ENCODE results near the gene ETFA. TPM values are rescaled to one million over a fixed set of nuclear protein-coding genes. Genes with fewer than 3 reads are reported as not detected.

The ETFA gene
- total and polyA plus RNA-seq, 8 donors: 102 to 148 (median 130) TPM

GRCh38 chr15:76229266-76229665 lies 82.0 kb downstream of the ETFA start:
- no peaks in the 10 kb centered on the region for H3K4me1 ChIP-seq
- no peak overlapping the region for H3K4me3 ChIP-seq
- no peak for ATAC-seq
- TF ChIP-seq, protein P1, sequence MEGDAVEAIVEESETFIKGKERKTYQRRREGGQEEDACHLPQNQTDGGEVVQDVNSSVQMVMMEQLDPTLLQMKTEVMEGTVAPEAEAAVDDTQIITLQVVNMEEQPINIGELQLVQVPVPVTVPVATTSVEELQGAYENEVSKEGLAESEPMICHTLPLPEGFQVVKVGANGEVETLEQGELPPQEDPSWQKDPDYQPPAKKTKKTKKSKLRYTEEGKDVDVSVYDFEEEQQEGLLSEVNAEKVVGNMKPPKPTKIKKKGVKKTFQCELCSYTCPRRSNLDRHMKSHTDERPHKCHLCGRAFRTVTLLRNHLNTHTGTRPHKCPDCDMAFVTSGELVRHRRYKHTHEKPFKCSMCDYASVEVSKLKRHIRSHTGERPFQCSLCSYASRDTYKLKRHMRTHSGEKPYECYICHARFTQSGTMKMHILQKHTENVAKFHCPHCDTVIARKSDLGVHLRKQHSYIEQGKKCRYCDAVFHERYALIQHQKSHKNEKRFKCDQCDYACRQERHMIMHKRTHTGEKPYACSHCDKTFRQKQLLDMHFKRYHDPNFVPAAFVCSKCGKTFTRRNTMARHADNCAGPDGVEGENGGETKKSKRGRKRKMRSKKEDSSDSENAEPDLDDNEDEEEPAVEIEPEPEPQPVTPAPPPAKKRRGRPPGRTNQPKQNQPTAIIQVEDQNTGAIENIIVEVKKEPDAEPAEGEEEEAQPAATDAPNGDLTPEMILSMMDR (IDR thresholded peaks at IDR 0.05): no peak
- peaks cover 0 to 43% of the 10 kb centered on the region in 2 donors for H3K36me3 ChIP-seq
- H3K9me3 ChIP-seq: no peaks in the 10 kb centered on the region
- no peak overlapping the region for H3K27ac ChIP-seq
- intact Hi-C loops (cut with DNase I): no loop called here
- DNase-seq: no peak
- no peaks in the 10 kb centered on the region for H3K27me3 ChIP-seq

GRCh38 chr15:76223521-76223920 lies 87.7 kb downstream of the ETFA start:
- DNase-seq (no peak), ATAC-seq (no peak)
- intact Hi-C loops (cut with DNase I): no loop called here
- TF ChIP-seq, protein P1 (IDR thresholded peaks at IDR 0.05): no peak
- peaks cover 0 to 47% of the 10 kb centered on the region in 2 donors for H3K36me3 ChIP-seq
- no peak overlapping the region for H3K27ac ChIP-seq
- no peaks in the 10 kb centered on the region for H3K9me3 ChIP-seq
- no peaks in the 10 kb centered on the region for H3K4me1 ChIP-seq
- H3K27me3 ChIP-seq: no peaks in the 10 kb centered on the region
- no peak overlapping the region for H3K4me3 ChIP-seq

DNA sequence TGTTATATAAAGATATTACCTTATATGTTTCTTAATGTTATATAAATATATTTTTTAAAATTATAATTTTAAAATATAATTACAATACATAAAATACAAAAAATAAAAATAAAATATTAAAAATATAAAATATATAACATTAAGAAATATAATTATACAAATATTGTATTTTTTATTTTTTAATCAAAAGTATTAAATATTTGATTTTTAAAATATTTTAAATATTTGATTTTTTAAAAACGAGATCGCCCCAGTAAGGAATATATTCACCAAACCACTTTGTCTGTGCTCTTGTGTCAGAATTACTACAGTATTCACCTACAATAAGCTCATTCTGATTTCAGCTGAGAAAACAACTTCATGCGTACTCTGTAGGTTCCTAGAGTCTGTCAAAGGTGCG lies 89.1 kb downstream of the ETFA start:
- intact Hi-C loops (cut with DNase I): no loop called here
- Histone ChIP-seq H3K9me3 (no peaks in the 10 kb centered on the region), H3K27me3 (no peaks in the 10 kb centered on the region), H3K4me3 (no peak overlapping the region), H3K4me1 (no peaks in the 10 kb centered on the region), H3K36me3 (peaks cover 0 to 45% of the 10 kb centered on the region in 2 donors), H3K27ac (no peak overlapping the region)
- ATAC-seq (no peak), DNase-seq (no peak)
- TF ChIP-seq, protein P1 (IDR thresholded peaks at IDR 0.05): no peak

DNA sequence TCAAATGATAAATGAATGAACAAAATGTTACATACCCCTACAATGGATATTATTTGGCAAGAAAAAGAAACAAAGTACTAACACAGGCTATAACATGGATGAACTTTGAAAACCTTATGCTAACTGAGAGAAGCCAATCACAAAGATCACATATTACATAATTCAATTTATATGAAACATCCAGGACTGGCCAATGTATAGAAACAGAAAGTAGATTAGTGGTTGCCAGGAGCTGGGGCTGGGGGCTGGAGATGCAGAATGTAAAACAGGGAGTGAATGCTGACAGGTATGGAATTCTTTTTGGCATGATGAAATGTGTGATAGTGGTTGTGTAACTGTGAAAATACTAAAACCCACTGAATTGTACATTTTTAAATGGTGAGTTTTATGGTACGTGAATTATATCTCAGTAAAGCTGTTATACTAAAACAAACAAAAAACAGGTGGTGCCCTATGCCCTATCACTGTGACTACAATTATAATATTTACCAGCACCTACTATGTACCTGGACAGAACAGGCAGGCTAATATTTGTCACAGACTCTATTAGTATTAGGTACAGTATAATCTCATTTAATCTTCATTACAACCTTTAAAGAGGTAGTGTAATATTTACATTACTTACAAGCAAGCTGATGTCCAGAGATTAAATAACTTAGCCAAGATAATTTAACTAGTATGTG lies 90.0 kb downstream of the ETFA start:
- TF ChIP-seq, protein P1 (IDR thresholded peaks at IDR 0.05): no peak
- H3K4me3 ChIP-seq: no peak overlapping the region
- no peaks in the 10 kb centered on the region for H3K9me3 ChIP-seq
- intact Hi-C loops (cut with DNase I): no loop called here
- DNase-seq (no peak), ATAC-seq (no peak)
- no peaks in the 10 kb centered on the region for H3K4me1 ChIP-seq
- peaks cover 0 to 45% of the 10 kb centered on the region in 2 donors for H3K36me3 ChIP-seq
- H3K27me3 ChIP-seq: no peaks in the 10 kb centered on the region
- H3K27ac ChIP-seq: no peak overlapping the region

- H3K4me3 ChIP-seq: no peak overlapping the region
- H3K27ac ChIP-seq: no peak overlapping the region
- H3K4me1 ChIP-seq: no peaks in the 10 kb centered on the region
- DNase-seq (no peak), ATAC-seq (peak; percentile 12)
- H3K36me3 ChIP-seq: peaks cover 0 to 48% of the 10 kb centered on the region in 2 donors
- H3K9me3 ChIP-seq: no peaks in the 10 kb centered on the region
- intact Hi-C loops (cut with DNase I): no loop called here
- H3K27me3 ChIP-seq: no peaks in the 10 kb centered on the region
- TF ChIP-seq, protein P1 (IDR thresholded peaks at IDR 0.05): no peak
Measured at GRCh38 chr15:76217882-76218217, 93.4 kb downstream of the ETFA start.
